Lower leg skin (tissue), 4 donors: ENCODE measurements around the gene HS6ST3. TPM values are rescaled to one million over a fixed set of nuclear protein-coding genes. Genes with fewer than 3 reads are reported as not detected.

Source experiments
- DNase-seq, 2 donors: peaks; one replicate each; pipeline ENCODE4 v3.0.0-alpha.2; 2019; ENCODE audit warnings: low spot score in 2 of 2
- H3K4me3 ChIP-seq: fragments of 200-600 bp; sonication (generic); 2 replicates; pipeline ENCODE4 v1.5.1; 2017; ENCODE audit warnings: mild to moderate bottlenecking, low read depth; ENCODE audit not compliant: poor library complexity, severe bottlenecking
- CTCF ChIP-seq, 3 donors: fragments of 450-650 bp; IDR thresholded peaks; one replicate each; pipeline ENCODE4 v1.5.1; 2016; ENCODE audit warnings: antibody characterized with exemption in 3 of 3, mild to moderate bottlenecking in 3 of 3, moderate library complexity in 2 of 3
- POLR2A ChIP-seq, 2 donors: fragments of 450-650 bp; IDR thresholded peaks; one replicate each; pipeline ENCODE4 v1.6.1; 2016 to 2017; ENCODE audit warnings: antibody characterized with exemption in 2 of 2, mild to moderate bottlenecking in 1 of 2, moderate library complexity in 1 of 2
- WGBS, 2 donors: methylation state at CpG; one replicate each; pipeline ENCODE4 v1.1.5; 2018; 5-methylcytosine and 5-hydroxymethylcytosine counted together
- intact Hi-C: fragments of 100-400 bp; cut with DNase I; formaldehyde crosslinking; loops from one replicate; pipeline ENCODE4 v1.15.0; 2023; ENCODE audit warnings: low total_unique reads
- total RNA-seq, 4 donors: library from RNA; depleted of rRNA; stranded (reverse); fragments of >200 nt; gene quantifications; one replicate each; pipeline ENCODE4 v1.1.0, GENCODE V29; 2016

HS6ST3 gene
- total RNA-seq, 4 donors from 2014 or later, result 0.72 to 1.5 (median 0.87) TPM

- intact Hi-C loops, result no loop called here
- TF ChIP-seq CTCF (IDR thresholded peaks at IDR 0.05) (no peak), POLR2A (IDR thresholded peaks at IDR 0.05) (no peak)
- H3K4me3 ChIP-seq, result no peak overlapping the region
- 83 to 88% methylated on average over 1 of the region's 1 CpG for WGBS, 2 donors
- DNase-seq, result no peak
Observed at GRCh38 chr13:96373597-96373996, 283.7 kb downstream of the HS6ST3 start.

DNA sequence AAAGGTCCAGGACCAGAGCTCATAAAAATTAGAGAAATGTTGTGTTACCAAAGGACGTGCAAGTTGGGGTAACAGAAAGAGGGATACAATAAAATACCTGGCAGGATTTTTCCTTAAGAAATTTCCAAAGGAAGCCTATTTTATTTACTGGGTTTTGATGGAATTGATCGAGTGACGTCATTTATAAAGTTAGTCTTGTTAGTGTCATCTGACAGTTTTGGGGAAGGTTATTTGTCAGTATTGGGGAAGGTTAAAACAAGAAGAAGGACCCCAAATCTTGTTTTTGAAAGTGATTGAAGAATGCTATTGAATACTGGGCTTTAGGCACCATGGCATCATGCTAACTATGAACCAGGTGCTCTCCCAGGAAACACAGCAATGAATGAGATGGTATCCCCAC is 287.9 kb downstream of the HS6ST3 start:
- H3K4me3 ChIP-seq, result no peak overlapping the region
- TF ChIP-seq POLR2A (IDR thresholded peaks at IDR 0.05), result no peak
- no peak for TF ChIP-seq CTCF (IDR thresholded peaks at IDR 0.05)
- no peak for DNase-seq
- WGBS, 2 donors, result 86 to 90% methylated on average over 3 of the region's 3 CpGs
- intact Hi-C loops, result no loop called here

- no peak overlapping the region for H3K4me3 ChIP-seq
- TF ChIP-seq CTCF (IDR thresholded peaks at IDR 0.05), result no peak
- no peak for TF ChIP-seq POLR2A (IDR thresholded peaks at IDR 0.05)
- intact Hi-C loops, result no loop called here
- no peak for DNase-seq
- 71 to 78% methylated on average over 1 of the region's 1 CpG for WGBS, 2 donors
Observed at GRCh38 chr13:96379967-96380366, 290.1 kb downstream of the HS6ST3 start.

DNA sequence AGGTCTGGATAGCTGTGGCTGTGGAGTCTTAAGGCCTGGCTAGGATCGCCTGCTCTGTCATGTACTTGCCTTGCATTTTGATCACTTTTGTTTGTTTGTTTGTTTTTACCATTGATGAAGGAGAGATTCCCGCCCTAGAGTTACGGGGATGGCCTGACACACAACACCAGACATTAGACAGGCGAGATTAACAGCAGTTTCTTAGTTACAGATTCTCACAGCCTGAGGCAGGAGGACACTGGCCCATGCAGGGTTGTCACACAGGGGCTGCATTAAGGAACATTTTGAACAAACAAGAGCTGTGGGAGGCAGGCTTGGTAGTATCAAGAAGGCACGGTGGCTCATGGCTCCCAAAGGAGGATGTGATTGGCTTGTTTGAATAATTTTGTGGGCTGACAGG is 291.8 kb downstream of the HS6ST3 start:
- 66 to 75% methylated on average over 5 of the region's 5 CpGs for WGBS, 2 donors
- no peak overlapping the region for H3K4me3 ChIP-seq
- no peak for TF ChIP-seq CTCF (IDR thresholded peaks at IDR 0.05)
- no peak for TF ChIP-seq POLR2A (IDR thresholded peaks at IDR 0.05)
- intact Hi-C loops, result no loop called here
- DNase-seq, result no peak

DNA sequence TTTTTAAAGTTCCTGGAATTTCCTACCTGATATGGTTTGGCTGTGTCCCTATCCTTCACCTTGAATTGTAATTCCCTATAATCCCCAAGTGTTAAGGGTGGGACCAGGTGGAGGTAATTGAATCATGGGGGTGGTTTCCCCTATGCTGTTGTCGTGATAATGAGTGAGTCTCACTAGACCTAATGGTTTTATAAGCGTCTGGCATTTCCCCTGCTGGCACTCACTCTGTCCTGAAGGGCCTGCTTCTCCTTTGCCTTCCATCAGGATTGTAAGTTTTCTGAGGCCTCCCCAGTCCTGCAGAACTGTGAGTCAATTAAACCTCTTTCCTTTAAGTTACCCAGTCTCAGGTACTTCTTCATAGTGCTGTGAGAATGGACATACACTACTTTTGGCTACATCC is 298.7 kb downstream of the HS6ST3 start:
- 39 to 54% methylated on average over 2 of the region's 2 CpGs for WGBS, 2 donors
- DNase-seq, result no peak
- H3K4me3 ChIP-seq, result no peak overlapping the region
- intact Hi-C loops, result no loop called here
- no peak for TF ChIP-seq CTCF (IDR thresholded peaks at IDR 0.05)
- TF ChIP-seq POLR2A (IDR thresholded peaks at IDR 0.05), result no peak

DNA sequence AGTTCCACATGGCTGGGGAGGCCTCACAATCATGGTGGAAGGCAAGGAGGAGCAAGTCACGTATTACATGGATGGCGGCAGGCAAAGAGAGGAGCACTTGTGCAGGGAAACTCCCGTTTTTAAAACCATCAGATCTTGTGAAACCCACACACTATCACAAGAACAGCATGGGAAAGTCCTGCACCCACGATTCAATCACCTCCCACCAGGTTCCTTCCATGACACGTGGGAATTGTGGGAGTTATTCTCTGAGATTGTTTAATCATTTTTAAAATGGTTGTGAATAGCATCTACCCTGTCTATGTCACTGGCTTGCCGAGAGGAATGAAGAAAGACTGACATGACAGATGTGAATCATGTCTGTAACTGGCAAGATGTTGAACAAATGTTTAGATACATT is 301.7 kb downstream of the HS6ST3 start:
- DNase-seq, result no peak
- WGBS, 2 donors, result 85% methylated on average over 6 of the region's 6 CpGs
- no peak overlapping the region for H3K4me3 ChIP-seq
- intact Hi-C loops, result no loop called here
- no peak for TF ChIP-seq POLR2A (IDR thresholded peaks at IDR 0.05)
- TF ChIP-seq CTCF (IDR thresholded peaks at IDR 0.05), result no peak
